ENCODE measurements around the gene NIBAN1. TPM values are rescaled to one million over a fixed set of nuclear protein-coding genes. Genes with fewer than 3 reads are reported as not detected.

NIBAN1 gene
- polyA plus RNA-seq, 3 donors = 10.2 to 24.6 (median 12.4) TPM

DNA sequence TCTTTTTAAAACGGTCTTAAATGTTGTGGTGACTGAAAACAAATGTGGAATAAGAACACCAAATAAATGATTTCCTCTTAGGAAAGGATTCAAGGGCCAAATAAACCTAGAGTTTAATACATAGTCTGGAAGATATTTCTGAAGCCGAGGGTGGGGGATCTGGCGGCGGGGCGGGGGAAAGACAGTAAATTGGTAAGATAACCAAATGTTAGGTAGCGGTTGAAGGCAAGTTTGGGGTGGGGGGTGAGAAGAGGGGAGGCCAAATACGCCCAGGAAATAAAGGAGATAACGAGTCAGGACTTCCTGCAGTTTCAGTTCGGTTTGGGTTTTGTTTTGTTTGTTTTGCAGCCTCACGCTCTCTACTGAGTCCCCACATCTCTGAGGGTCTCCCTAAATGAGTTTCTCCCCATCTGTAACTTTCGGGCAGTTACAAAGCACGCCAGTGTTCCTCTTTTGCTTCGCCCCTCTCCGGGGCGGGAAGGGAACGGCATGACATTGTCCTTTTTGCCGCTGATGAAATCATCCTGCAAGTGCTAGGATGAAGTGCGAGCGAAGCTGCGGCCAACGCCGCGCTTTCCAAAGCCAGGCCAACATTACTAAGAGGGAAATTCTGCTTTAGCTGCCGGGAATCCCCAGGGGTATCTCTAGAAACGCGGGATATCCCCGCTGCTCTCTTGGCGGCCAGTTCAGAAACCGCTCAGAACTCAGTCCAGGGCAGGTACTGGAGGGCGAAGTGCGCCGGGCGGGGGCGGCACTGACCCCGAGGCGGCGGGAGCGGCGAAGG is 844 bp downstream of the NIBAN1 start:
- Histone ChIP-seq H3K36me3 (replicated peaks in 1 of 2; ENCODE audit: control insufficient read depth in 1 of 2, insufficient read depth in 2 of 2, low read length in 2 of 2) (no peaks in the 10 kb centered on the region), H3K9me3 (replicated peaks in 1 of 2; ENCODE audit: control insufficient read depth in 1 of 2, insufficient read depth in 1 of 2, low read length in 2 of 2) (no peaks in the 10 kb centered on the region), H4K20me1 (ENCODE audit: insufficient read depth, low read length) (peaks cover 18% of the 10 kb centered on the region), H3K4me3 (replicated peaks in 1 of 3; ENCODE audit: low read depth in 2 of 3, low read length in 3 of 3) (peak overlapping the region; percentile 58 to 77 (median 68)), H3K27ac (ENCODE audit: low read depth in 1 of 2, low read length in 2 of 2) (peak overlapping the region; percentile 55 to 82), H3K79me2 (ENCODE audit: insufficient read depth, low read length) (peaks cover 55% of the 10 kb centered on the region), H3K9ac (ENCODE audit: insufficient read depth, low read length, poor library complexity, severe bottlenecking) (peak overlapping the region; percentile 81), H3K27me3 (ENCODE audit: control insufficient read depth in 2 of 2, insufficient read depth in 2 of 2, low read length in 2 of 2) (no peaks in the 10 kb centered on the region), H3K4me1 (ENCODE audit: control insufficient read depth in 1 of 2, insufficient read depth in 2 of 2, low read length in 2 of 2) (peaks cover 31 to 41% of the 10 kb centered on the region in 2 donors), H2AFZ (ENCODE audit: insufficient read depth, low read depth, low read length, poor library complexity, severe bottlenecking) (peak overlapping the region; percentile 81), H3K4me2 (replicated peaks; ENCODE audit: extremely low read depth, low read length, poor library complexity, severe bottlenecking) (peak overlapping the region; percentile 75)
- peaks cover 0 to 16% (median under 1%) of the 10 kb centered on the region in 3 donors for H3K27me3 Mint-ChIP-seq (ENCODE audit: low read depth in 3 of 3)
- DNase-seq = peak; percentile 80 to 98 (median 83)
- peaks cover 0 to 3% (median 0%) of the 10 kb centered on the region in 7 donors for H3K9me3 Mint-ChIP-seq
- peaks cover 58% of the 10 kb centered on the region for H3K4me1 Mint-ChIP-seq
- WGBS (ENCODE audit: insufficient coverage) = 0% methylated on average over 34 of the region's 39 CpGs
- H3K36me3 Mint-ChIP-seq = peaks cover 0 to 7% of the 10 kb centered on the region in 2 donors
- TF ChIP-seq, protein P1, sequence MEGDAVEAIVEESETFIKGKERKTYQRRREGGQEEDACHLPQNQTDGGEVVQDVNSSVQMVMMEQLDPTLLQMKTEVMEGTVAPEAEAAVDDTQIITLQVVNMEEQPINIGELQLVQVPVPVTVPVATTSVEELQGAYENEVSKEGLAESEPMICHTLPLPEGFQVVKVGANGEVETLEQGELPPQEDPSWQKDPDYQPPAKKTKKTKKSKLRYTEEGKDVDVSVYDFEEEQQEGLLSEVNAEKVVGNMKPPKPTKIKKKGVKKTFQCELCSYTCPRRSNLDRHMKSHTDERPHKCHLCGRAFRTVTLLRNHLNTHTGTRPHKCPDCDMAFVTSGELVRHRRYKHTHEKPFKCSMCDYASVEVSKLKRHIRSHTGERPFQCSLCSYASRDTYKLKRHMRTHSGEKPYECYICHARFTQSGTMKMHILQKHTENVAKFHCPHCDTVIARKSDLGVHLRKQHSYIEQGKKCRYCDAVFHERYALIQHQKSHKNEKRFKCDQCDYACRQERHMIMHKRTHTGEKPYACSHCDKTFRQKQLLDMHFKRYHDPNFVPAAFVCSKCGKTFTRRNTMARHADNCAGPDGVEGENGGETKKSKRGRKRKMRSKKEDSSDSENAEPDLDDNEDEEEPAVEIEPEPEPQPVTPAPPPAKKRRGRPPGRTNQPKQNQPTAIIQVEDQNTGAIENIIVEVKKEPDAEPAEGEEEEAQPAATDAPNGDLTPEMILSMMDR (IDR thresholded peaks at IDR 0.05) = no peak
- intact Hi-C loops (cut with micrococcal nuclease) = no loop called here
- H3K4me3 Mint-ChIP-seq = peak overlapping the region; percentile 94 to 97
- peak overlapping the region; percentile 86 to 96 (median 92) for H3K27ac Mint-ChIP-seq

GRCh38 chr1:184972315-184973055 is 1.8 kb downstream of the NIBAN1 start:
- TF ChIP-seq, protein P1 (IDR thresholded peaks at IDR 0.05) = no peak
- Histone ChIP-seq H3K36me3 (replicated peaks in 1 of 2; ENCODE audit: control insufficient read depth in 1 of 2, insufficient read depth in 2 of 2, low read length in 2 of 2) (no peaks in the 10 kb centered on the region), H2AFZ (ENCODE audit: insufficient read depth, low read depth, low read length, poor library complexity, severe bottlenecking) (no peak overlapping the region), H3K9ac (ENCODE audit: insufficient read depth, low read length, poor library complexity, severe bottlenecking) (peak overlapping the region; percentile 81), H3K27ac (ENCODE audit: low read depth in 1 of 2, low read length in 2 of 2) (peak overlapping the region in 1 of 2 donors; percentile 82), H4K20me1 (ENCODE audit: insufficient read depth, low read length) (peaks cover 18% of the 10 kb centered on the region), H3K4me2 (replicated peaks; ENCODE audit: extremely low read depth, low read length, poor library complexity, severe bottlenecking) (peak overlapping the region; percentile 75), H3K4me3 (replicated peaks in 1 of 3; ENCODE audit: low read depth in 2 of 3, low read length in 3 of 3) (peak overlapping the region; percentile 58 to 77 (median 68)), H3K27me3 (ENCODE audit: control insufficient read depth in 2 of 2, insufficient read depth in 2 of 2, low read length in 2 of 2) (no peaks in the 10 kb centered on the region), H3K9me3 (replicated peaks in 1 of 2; ENCODE audit: control insufficient read depth in 1 of 2, insufficient read depth in 1 of 2, low read length in 2 of 2) (no peaks in the 10 kb centered on the region), H3K4me1 (ENCODE audit: control insufficient read depth in 1 of 2, insufficient read depth in 2 of 2, low read length in 2 of 2) (peaks cover 31 to 41% of the 10 kb centered on the region in 2 donors), H3K79me2 (ENCODE audit: insufficient read depth, low read length) (peaks cover 65% of the 10 kb centered on the region)
- peaks cover 0 to 7% of the 10 kb centered on the region in 2 donors for H3K36me3 Mint-ChIP-seq
- DNase-seq = peak in 1 of 3 donors; percentile 8
- H3K4me1 Mint-ChIP-seq = peaks cover 61% of the 10 kb centered on the region
- H3K9me3 Mint-ChIP-seq = no peaks in the 10 kb centered on the region
- peak overlapping the region in 3 of 7 donors; percentile 86 to 96 (median 95) for H3K27ac Mint-ChIP-seq
- peak overlapping the region; percentile 94 to 97 for H3K4me3 Mint-ChIP-seq
- intact Hi-C loops (cut with micrococcal nuclease) = no loop called here
- H3K27me3 Mint-ChIP-seq (ENCODE audit: low read depth in 3 of 3) = peaks cover 0 to 14% (median 0%) of the 10 kb centered on the region in 3 donors
- 38% methylated on average over 2 of the region's 4 CpGs for WGBS (ENCODE audit: insufficient coverage)

All from CD14-positive monocyte (primary cell).